Thyroid gland (tissue), 4 donors: ENCODE measurements around the gene MRPL12. TPM values are rescaled to one million over a fixed set of nuclear protein-coding genes. Genes with fewer than 3 reads are reported as not detected.

Source experiments
- DNase-seq, 2 donors: peaks; one replicate each; pipeline ENCODE4 v3.0.0-alpha.2; 2019
- H3K27ac ChIP-seq, 3 donors: fragments of 200-600 bp; sonication (generic); 1 replicate in 2 of 3; 2 replicates in 1 of 3; pipeline ENCODE4 v1.5.1; 2016 to 2019; ENCODE audit warnings: mild to moderate bottlenecking in 1 of 3, moderate library complexity in 1 of 3
- H3K27me3 ChIP-seq: fragments of 200-600 bp; sonication (generic); one replicate; pipeline ENCODE4 v1.5.1; 2019
- H3K36me3 ChIP-seq, 2 donors: fragments of 200-600 bp; sonication (generic); one replicate each; pipeline ENCODE4 v1.5.1; 2016 to 2019
- H3K4me1 ChIP-seq, 2 donors: fragments of 200-600 bp; sonication (generic); one replicate each; pipeline ENCODE4 v1.5.1; 2017 to 2019
- H3K4me3 ChIP-seq, 3 donors: fragments of 200-600 bp; sonication (generic); replicated peaks in 1 of 3; 1 replicate in 2 of 3; 2 replicates in 1 of 3; pipeline ENCODE4 v1.5.1; 2016; ENCODE audit warnings: mild to moderate bottlenecking in 1 of 3
- H3K9me3 ChIP-seq: fragments of 200-600 bp; sonication (generic); one replicate; pipeline ENCODE4 v1.5.1; 2017
- CTCF ChIP-seq, 6 experiments: fragments of 200-600 bp in 3 of 6; fragments of 450-650 bp in 3 of 6; sonication (generic) in 3 of 6; IDR thresholded peaks; one replicate each; pipeline ENCODE4 v1.5.1; 2016 to 2019; ENCODE audit warnings: antibody characterized with exemption in 6 of 6, mild to moderate bottlenecking in 2 of 6, inconsistent platforms in 1 of 6, moderate library complexity in 1 of 6
- POLR2A ChIP-seq, 2 donors: fragments of 450-650 bp; IDR thresholded peaks; one replicate each; pipeline ENCODE4 v1.6.1; 2017; ENCODE audit warnings: antibody characterized with exemption in 2 of 2, mild to moderate bottlenecking in 2 of 2, moderate library complexity in 1 of 2
- WGBS, 2 donors: methylation state at CpG; one replicate each; pipeline ENCODE4 v1.1.5; 2017; 5-methylcytosine and 5-hydroxymethylcytosine counted together
- intact Hi-C: fragments of 100-400 bp; cut with DNase I; formaldehyde crosslinking; loops from one replicate; pipeline ENCODE4 v1.15.1; 2023
- microRNA-seq: library from miRNA; unstranded; fragments of <30 nt; microRNA quantifications from one replicate; pipeline ENCODE4, GENCODE V29; 2016
- small RNA-seq: library from RNA; depleted of rRNA; stranded (forward); fragments of <200 nt; gene quantifications from one replicate; pipeline ENCODE3, GENCODE V24; 2016
- total RNA-seq, 4 donors: library from RNA; depleted of rRNA; stranded (reverse); fragments of >200 nt; gene quantifications; one replicate each; pipeline ENCODE4 v1.2.3, GENCODE V29; 2016

Gene MRPL12
- total RNA-seq, 4 donors from 2014 or later, result 30.7 to 89.3 (median 46.4) TPM

- intact Hi-C loops, result no loop called here
- H3K4me1 ChIP-seq, result no peaks in the 10 kb centered on the region
- no peaks in the 10 kb centered on the region for H3K9me3 ChIP-seq
- TF ChIP-seq CTCF (IDR thresholded peaks at IDR 0.05) (no peak), POLR2A (IDR thresholded peaks at IDR 0.05) (no peak)
- H3K27ac ChIP-seq, result no peak overlapping the region
- H3K4me3 ChIP-seq, result no peak overlapping the region
- H3K27me3 ChIP-seq, result no peaks in the 10 kb centered on the region
- DNase-seq, result no peak
- 55 to 58% methylated on average over 4 to 10 of the region's 22 CpGs for WGBS, 2 donors
- no peaks in the 10 kb centered on the region for H3K36me3 ChIP-seq
Observed at GRCh38 chr17:81741049-81741593, 38.0 kb downstream of the MRPL12 start.

GRCh38 chr17:81741594-81742452 is 38.7 kb downstream of the MRPL12 start:
- Histone ChIP-seq H3K27ac (no peak overlapping the region), H3K27me3 (no peaks in the 10 kb centered on the region), H3K9me3 (no peaks in the 10 kb centered on the region), H3K4me3 (no peak overlapping the region), H3K36me3 (no peaks in the 10 kb centered on the region), H3K4me1 (no peaks in the 10 kb centered on the region)
- TF ChIP-seq POLR2A (IDR thresholded peaks at IDR 0.05) (no peak), CTCF (IDR thresholded peaks at IDR 0.05) (no peak)
- no peak for DNase-seq
- WGBS, 2 donors, result 46 to 64% methylated on average over 8 to 17 of the region's 26 CpGs
- intact Hi-C loops, result no loop called here

Small RNAs within 50 kb of the gene (microRNA-seq; reads per million reads assigned to microRNA genes)
- gene MIR6786, result not detected

Small RNAs within 50 kb of the gene (small RNA-seq; reads per million reads assigned to genes)
- gene MIR6786, result not detected

Other genes with a start within 250 kb of the MRPL12 start
- 1,000 to 10,000 TPM; 1,168 to 4,304 (median 2,945) TPM for gene ACTG1, start 190.6 kb upstream of the MRPL12 start, total RNA-seq
- gene FSCN2, start 175.0 kb upstream of the MRPL12 start, total RNA-seq, result 10 to 100 TPM in 3 of 4 donors, 1 to 10 TPM in 1; 9.7 to 20.7 (median 17.0) TPM
- 10 to 100 TPM; 24.1 to 35.2 (median 31.0) TPM for gene FAAP100, start 151.0 kb upstream of the MRPL12 start, total RNA-seq
- gene NPLOC4, start 66.3 kb upstream of the MRPL12 start, total RNA-seq, result 10 to 100 TPM; 45.8 to 98.5 (median 58.1) TPM
- gene TSPAN10, start 66.2 kb upstream of the MRPL12 start, total RNA-seq, result 1 to 10 TPM in 1 of 4 donors, under 1 TPM in 2, not detected in 1; 0.29 to 2.6 (median 0.40) TPM
- gene PDE6G, start 46.8 kb upstream of the MRPL12 start, total RNA-seq, result not detected
- 10 to 100 TPM; 20.5 to 46.3 (median 34.2) TPM for gene OXLD1, start 36.8 kb upstream of the MRPL12 start, total RNA-seq
- gene CCDC137, start 36.6 kb upstream of the MRPL12 start, total RNA-seq, result 10 to 100 TPM in 1 of 4 donors, 1 to 10 TPM in 3; 4.4 to 11.4 (median 8.8) TPM
- gene ARL16, start 19.6 kb upstream of the MRPL12 start, total RNA-seq, result 10 to 100 TPM; 29.7 to 46.5 (median 37.2) TPM
- 10 to 100 TPM; 62.9 to 98.3 (median 67.3) TPM for gene HGS, start 19.4 kb upstream of the MRPL12 start, total RNA-seq
- gene SLC25A10, start 8.9 kb downstream of the MRPL12 start, total RNA-seq, result 10 to 100 TPM in 3 of 4 donors, 1 to 10 TPM in 1; 8.9 to 26.3 (median 20.8) TPM
- gene GCGR, start 100.8 kb downstream of the MRPL12 start, total RNA-seq, result not detected
- gene MCRIP1, start 129.9 kb downstream of the MRPL12 start, total RNA-seq, result 10 to 100 TPM; 55.2 to 88.6 (median 83.7) TPM
- gene PPP1R27, start 131.7 kb downstream of the MRPL12 start, total RNA-seq, result not detected
- 1,000 to 10,000 TPM in 1 of 4 donors, 100 to 1,000 TPM in 3; 548 to 1,124 (median 681) TPM for gene P4HB, start 157.2 kb downstream of the MRPL12 start, total RNA-seq
- gene ARHGDIA, start 168.0 kb downstream of the MRPL12 start, total RNA-seq, result 100 to 1,000 TPM; 115 to 173 (median 164) TPM
- gene ALYREF, start 188.2 kb downstream of the MRPL12 start, total RNA-seq, result 100 to 1,000 TPM in 1 of 4 donors, 10 to 100 TPM in 3; 55.5 to 106 (median 75.4) TPM
- 100 to 1,000 TPM in 3 of 4 donors, 10 to 100 TPM in 1; 88.8 to 202 (median 169) TPM for gene ANAPC11, start 188.4 kb downstream of the MRPL12 start, total RNA-seq
- 1 to 10 TPM in 1 of 4 donors, under 1 TPM in 2, not detected in 1; 0.33 to 1.1 (median 0.38) TPM for gene NPB, start 198.9 kb downstream of the MRPL12 start, total RNA-seq
- 10 to 100 TPM; 30.4 to 36.5 (median 34.2) TPM for gene PCYT2, start 208.0 kb downstream of the MRPL12 start, total RNA-seq
- gene SIRT7, start 214.8 kb downstream of the MRPL12 start, total RNA-seq, result 10 to 100 TPM in 3 of 4 donors, 1 to 10 TPM in 1; 8.9 to 23.5 (median 15.8) TPM
- gene MAFG, start 224.4 kb downstream of the MRPL12 start, total RNA-seq, result 10 to 100 TPM; 28.2 to 51.8 (median 36.4) TPM
- 10 to 100 TPM in 2 of 4 donors, 1 to 10 TPM in 2; 5.5 to 29.2 (median 13.9) TPM for gene PYCR1, start 233.9 kb downstream of the MRPL12 start, total RNA-seq
- gene MYADML2, start 243.9 kb downstream of the MRPL12 start, total RNA-seq, result not detected